Omental fat pad (tissue), 4 donors: ENCODE results near the gene MYOZ3. TPM values are rescaled to one million over a fixed set of nuclear protein-coding genes. Genes with fewer than 3 reads are reported as not detected.

Source experiments
- ATAC-seq: fragments of 150-250 bp; one replicate; pipeline ENCODE4 v1.9.1; 2016; ENCODE audit warnings: mild to moderate bottlenecking, moderate library complexity; ENCODE audit not compliant: low FRiP score
- DNase-seq: peaks from one replicate; pipeline ENCODE4 v3.0.0-alpha.2; 2019; ENCODE audit warnings: low spot score
- total RNA-seq, 4 donors: library from RNA; depleted of rRNA; stranded (reverse); fragments of >200 nt; gene quantifications; one replicate each; pipeline ENCODE4 v1.1.0, GENCODE V29; 2016
- TF ChIP-seq, protein P1 (sequence below), 3 donors: fragments of 450-650 bp; IDR thresholded peaks; one replicate each; pipeline ENCODE4 v1.5.1; 2016 to 2017; ENCODE audit warnings: antibody characterized with exemption in 3 of 3, mild to moderate bottlenecking in 3 of 3, moderate library complexity in 2 of 3

MYOZ3 gene
- total RNA-seq, 4 donors from 2014 or later: 0.28 to 1.7 (median 0.56) TPM; not detected in 1

GRCh38 chr5:150660108-150660831 is 781 bp upstream of the MYOZ3 start:
- TF ChIP-seq, protein P1, sequence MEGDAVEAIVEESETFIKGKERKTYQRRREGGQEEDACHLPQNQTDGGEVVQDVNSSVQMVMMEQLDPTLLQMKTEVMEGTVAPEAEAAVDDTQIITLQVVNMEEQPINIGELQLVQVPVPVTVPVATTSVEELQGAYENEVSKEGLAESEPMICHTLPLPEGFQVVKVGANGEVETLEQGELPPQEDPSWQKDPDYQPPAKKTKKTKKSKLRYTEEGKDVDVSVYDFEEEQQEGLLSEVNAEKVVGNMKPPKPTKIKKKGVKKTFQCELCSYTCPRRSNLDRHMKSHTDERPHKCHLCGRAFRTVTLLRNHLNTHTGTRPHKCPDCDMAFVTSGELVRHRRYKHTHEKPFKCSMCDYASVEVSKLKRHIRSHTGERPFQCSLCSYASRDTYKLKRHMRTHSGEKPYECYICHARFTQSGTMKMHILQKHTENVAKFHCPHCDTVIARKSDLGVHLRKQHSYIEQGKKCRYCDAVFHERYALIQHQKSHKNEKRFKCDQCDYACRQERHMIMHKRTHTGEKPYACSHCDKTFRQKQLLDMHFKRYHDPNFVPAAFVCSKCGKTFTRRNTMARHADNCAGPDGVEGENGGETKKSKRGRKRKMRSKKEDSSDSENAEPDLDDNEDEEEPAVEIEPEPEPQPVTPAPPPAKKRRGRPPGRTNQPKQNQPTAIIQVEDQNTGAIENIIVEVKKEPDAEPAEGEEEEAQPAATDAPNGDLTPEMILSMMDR (IDR thresholded peaks at IDR 0.05): no peak
- DNase-seq (no peak), ATAC-seq (no peak)

DNA sequence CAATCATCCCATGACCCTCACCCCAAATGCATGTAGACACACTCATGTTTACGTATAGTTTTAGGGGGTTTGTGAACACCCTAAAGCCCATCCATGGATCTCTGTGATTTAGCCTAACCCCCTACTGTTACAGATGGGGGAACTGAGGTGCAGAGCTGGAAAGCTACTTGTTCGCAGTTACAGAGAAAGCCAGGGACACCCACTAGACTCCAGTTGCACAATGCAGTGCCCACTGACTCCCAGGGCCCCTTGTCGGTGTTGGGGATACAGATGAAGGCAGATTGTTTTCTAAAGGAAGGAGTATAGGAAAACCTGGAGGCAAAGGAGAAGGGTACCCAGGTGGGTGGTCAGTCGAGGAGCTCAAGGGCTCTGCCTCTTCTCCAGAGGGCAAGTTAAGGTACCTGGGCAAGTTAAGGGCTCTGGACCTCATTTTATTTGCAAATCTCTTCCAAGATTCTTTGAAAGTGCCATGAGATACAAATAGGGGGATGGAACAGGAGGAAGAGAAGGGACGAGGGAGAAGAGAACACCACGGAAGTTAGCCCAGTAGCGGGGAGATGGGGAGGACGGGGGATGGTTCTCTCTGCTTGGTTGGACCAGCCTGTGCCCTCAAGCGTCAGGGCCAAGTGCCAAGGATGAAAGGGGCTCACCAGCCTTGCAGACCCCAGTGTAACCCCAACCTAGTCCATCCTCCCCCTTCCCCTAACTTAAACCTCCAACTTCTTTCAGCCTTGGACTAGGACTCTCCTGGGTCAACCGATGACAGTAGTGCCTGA is 958 bp downstream of the MYOZ3 start:
- DNase-seq (no peak), ATAC-seq (no peak)
- TF ChIP-seq, protein P1 (IDR thresholded peaks at IDR 0.05): no peak

GRCh38 chr5:150662731-150663516 is 1.9 kb downstream of the MYOZ3 start:
- no peak for DNase-seq
- ATAC-seq: no peak
- TF ChIP-seq, protein P1 (IDR thresholded peaks at IDR 0.05): no peak

GRCh38 chr5:150663936-150664335 is 2.9 kb downstream of the MYOZ3 start:
- TF ChIP-seq, protein P1 (IDR thresholded peaks at IDR 0.05): no peak
- ATAC-seq (no peak), DNase-seq (no peak)

DNA sequence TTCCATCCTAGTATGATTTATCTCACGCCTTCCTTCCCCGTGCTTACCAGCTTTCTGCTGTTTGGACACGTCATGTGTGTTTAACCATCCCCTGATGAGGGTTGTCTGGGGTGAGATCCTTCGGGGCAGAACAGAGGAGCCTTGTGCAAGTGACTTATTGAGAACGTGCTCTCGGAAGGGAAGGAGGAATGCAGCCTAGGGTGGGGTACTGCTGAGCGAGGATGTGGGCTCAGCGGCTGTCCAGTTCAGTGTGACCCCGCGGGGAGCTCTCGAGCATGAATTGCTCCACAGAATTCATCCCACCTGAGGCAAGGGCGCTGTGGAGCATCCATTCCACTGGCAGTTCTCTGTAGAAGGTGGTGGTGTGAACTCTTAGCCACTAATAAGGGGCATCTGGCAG is 4.0 kb downstream of the MYOZ3 start:
- no peak for DNase-seq
- TF ChIP-seq, protein P1 (IDR thresholded peaks at IDR 0.05): no peak
- no peak for ATAC-seq

DNA sequence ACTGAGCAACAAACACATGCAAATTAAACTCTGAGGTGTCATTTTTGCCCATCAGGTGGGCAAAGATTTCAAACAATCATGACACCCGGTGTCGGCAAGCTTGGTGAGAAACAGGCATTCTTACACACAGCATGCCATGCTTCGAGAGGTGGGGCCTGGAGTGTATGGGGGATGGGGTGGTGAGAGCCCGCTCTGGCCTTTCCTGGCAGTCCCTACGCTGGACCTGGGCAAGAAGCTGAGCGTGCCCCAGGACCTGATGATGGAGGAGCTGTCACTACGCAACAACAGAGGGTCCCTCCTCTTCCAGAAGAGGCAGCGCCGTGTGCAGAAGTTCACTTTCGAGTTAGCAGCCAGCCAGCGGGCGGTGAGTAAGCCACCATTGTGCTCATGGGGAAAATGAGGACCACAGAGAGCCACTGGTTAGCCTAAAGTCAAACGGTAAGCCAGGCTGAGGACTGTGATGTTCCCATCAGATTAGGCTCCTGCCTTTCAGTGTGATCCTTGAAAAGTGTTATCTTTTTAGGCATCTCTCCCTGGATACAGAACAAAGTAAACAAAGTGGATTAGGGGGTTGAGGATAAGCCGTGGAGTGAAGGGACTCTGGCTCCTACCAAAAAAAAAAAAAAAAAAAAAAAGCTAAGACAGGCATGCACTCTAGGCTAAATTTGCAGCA is 9.4 kb downstream of the MYOZ3 start:
- ATAC-seq (no peak), DNase-seq (no peak)
- TF ChIP-seq, protein P1 (IDR thresholded peaks at IDR 0.05): no peak
